ENCODE data around the gene MMS22L.

The MMS22L gene

DNA sequence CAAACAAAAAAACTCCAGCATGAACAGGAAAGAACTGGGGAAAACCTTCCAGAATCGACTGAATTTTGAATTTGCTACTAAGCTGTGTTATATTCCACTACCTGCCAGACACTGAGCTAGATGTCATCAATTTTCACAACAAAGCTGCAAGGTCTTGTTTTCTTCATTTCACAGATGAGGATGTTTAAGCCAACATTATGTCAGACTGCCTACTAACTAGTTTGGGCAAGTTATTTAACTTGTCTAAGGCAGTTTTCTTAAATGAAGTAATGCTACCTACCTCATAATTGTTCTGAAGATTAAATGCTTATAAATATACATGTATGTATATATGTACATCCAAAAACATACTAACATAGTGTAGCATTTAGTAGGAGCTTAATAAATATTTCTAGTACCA lies 144.4 kb downstream of the MMS22L start:
- no peak for DNase-seq

DNA sequence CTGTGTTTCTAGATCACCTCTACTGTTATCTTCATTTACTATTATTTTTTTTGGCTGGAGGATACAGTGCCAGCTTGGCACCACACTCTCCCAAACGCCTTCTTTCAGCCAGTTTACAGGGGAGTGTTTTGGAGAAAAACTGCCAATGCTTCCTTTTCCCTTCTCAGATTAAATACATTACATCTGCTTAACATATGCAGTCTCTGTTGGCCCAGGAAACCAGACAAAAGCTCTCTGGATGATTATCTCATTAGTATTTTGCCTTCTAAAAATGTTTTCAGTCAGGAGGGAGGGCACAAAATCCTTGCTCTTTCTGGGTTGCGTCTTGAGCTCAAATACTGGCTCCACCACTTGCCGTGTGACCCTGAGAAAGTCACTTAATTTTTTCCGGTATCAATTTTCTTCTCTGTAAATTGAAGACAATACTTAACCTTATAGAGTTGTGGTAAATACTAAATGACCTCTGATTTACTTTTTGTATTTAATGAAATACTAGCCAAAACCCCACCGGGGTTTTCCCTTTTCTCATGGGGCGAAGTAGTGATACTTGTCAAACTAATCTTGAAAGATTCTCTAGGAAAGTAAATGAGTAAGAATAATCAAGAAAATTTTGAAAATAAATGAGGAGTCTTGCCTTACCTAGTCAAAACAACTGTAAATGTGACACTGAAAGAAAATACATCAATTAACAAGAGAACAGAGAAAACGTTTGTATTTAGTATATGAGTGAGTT lies 146.2 kb downstream of the MMS22L start:
- no peak for DNase-seq

DNA sequence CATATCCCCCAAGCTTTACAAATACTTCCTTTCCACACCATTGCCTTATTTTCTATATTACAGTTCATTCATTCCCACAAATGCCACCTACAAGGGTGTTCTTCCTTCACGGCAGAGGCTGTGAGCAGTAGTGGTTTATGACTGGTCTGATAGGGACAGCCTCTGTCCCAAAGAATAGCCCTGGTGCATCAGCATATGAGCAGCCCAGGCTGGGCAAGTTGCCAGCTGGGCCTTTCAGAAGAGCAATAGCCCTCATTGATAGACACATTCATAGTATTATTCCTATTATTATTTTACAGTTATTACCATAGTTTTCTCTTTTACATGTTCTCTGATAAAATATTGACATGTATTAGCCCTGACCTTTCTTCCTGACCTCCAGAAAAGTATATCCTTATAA lies 149.9 kb downstream of the MMS22L start:
- DNase-seq, result no peak

GRCh38 chr6:97129106-97129505 lies 153.9 kb downstream of the MMS22L start:
- no peak for DNase-seq

DNA sequence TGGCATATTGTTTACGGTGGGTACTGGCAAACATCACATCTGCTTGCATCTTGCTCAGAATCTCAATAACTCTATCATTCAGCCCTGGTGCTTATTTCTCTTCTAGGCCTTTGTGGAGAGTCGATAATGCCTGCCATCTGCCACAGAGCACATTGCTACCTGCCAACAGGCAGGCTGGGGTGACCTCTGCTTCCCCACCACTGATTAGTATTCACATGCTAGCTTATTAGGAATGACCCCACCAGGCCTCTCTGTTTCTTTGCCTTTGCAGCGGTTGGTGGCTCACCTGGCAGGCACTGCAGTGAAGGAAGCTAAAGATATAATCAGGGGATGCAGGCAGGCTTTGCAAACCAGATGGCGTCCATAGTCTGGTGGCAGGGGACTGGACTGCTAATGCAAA lies 154.5 kb downstream of the MMS22L start:
- DNase-seq, result no peak

GRCh38 chr6:97123652-97124051 lies 159.4 kb downstream of the MMS22L start:
- DNase-seq, result no peak

DNA sequence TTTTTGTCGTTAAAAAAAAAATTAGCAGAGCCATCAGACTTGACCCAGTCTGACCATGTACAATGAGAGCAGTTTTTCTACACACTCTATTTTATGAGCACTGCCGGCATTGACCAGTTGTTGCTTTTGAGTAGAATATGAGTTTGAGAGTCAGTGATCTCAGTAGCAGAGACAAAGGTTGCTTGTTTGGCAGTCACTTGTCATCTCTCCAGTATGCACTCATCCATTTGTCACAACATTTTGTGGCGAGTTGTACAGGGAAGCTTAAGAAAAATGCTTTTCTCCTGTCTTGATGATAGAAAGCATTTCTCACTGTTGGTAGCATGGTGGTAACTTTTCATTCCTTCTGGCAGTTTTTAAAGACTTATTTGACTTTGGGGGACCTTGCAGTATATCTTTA lies 159.9 kb downstream of the MMS22L start:
- no peak for DNase-seq

DNA sequence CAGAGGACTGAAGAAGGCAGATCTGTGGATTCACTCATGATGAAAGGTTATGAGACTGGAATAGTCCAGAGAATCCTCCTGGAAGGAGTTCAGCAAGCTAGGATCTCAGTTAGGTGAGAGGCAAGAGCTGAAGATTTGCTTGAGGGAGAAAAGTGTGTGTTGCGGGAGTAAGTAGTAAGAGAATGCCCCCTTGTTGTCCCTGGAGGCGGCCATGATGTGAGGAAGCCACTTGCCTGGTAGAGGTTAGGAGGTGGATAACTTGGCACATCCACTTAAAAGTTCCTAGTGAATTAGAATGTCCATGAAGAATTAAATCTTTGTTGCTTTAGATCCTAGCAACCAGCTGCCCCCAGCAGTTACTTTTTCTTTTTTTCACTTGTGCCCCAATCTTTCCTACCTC lies 162.5 kb downstream of the MMS22L start:
- DNase-seq, result no peak

DNA sequence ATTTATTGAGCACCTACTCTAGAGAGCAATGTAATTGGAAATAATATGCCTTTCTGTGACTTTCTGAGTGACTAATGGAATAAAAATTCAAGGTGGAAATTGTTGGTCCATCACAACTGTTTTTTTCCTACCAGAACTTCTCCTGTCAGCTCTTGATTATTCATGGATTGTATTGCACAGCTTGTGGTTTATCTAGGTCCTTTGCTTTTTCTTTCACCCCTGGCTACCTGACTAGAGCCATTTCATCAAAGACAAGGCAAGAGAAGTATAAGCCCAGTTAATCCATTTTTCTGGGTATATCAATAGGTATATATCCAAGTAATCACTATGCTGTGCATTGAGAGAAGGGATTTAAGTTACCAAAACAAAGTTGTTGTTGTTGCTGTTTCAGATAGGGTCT lies 168.4 kb downstream of the MMS22L start:
- no peak for DNase-seq

- no peak for DNase-seq
Observed at GRCh38 chr6:97113170-97113569, 169.8 kb downstream of the MMS22L start.

GRCh38 chr6:97111243-97111642 lies 171.8 kb downstream of the MMS22L start:
- no peak for DNase-seq

- no peak for DNase-seq
Observed at GRCh38 chr6:97110626-97111025, 172.4 kb downstream of the MMS22L start.

- DNase-seq, result no peak
Observed at GRCh38 chr6:97110149-97110548, 172.9 kb downstream of the MMS22L start.

GRCh38 chr6:97109444-97109843 lies 173.6 kb downstream of the MMS22L start:
- no peak for DNase-seq

DNA sequence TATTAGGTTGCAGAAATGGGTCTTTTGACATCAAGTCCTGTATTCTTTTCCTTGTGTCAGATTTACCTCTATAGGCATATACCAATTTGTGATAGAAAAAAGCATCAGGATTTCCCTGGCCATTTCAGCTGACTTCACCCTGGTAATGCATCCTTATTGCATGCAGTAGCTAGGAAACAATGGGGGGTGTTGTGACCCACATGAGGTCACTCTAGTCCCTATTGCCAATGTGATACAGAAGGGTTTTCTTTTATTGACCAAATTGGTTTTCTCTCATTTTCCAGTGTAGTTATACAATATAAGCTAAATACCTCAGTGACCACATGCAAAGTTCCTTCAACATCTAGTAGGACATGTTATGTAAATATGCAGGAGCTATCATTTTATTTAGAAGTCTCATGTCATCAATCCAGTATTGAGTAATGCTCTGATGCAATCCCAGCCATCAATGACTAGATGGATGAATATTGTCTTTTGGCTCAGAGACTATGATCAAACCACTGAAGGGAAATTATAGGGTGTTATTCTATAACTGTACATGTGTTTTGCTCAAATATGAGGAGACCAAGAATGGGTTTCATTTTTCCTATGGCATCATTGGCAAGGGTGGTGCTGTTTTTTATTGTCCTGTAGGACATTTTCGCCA lies 180.7 kb downstream of the MMS22L start:
- no peak for DNase-seq

DNA sequence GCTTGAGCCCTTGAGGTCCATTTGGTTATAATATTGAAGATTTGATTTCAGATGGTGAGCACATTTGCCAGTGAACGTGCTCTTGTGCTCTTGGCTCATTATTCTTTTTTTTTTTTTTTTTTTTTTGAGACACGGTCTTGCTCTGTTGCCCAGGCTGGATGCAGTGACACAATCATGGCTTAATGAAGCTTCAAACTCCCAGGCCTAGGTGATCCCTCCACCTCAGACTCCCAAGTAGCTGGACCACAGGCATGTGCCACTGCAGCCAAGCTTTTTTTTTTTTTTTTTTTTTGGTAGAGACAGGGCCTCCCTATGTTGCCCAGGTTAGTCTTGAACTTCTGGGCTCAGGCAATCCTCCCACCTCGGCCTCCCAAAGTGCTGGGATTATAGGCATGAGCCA lies 182.3 kb downstream of the MMS22L start:
- DNase-seq, result no peak

GRCh38 chr6:97097068-97098047 lies 185.7 kb downstream of the MMS22L start:
- no peak for DNase-seq

DNA sequence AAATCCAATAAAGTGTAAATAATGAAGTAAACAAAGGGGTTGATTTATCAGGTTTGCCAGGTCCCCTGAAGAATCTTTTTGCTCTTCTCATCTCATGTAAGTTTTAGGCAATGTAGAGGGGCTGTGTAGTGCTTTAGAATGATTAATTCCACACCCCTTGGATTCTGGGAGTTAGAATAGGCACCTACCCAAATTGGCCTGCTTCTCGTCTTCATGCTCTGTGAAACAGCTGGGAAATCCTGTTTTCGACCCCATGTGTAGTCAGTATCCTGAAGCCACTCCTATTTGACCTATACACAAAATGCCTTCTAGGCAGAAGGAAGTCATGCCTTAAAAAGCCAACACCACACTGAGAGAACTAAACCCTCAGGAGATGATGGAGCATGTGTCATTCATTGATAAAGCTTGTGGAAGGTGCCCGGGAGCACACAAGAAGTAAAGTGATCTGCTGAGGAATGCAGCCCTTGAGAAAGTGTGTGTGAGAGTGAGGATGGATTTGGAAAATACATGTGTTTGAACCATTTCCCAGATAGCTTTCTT lies 187.6 kb downstream of the MMS22L start:
- no peak for DNase-seq

DNA sequence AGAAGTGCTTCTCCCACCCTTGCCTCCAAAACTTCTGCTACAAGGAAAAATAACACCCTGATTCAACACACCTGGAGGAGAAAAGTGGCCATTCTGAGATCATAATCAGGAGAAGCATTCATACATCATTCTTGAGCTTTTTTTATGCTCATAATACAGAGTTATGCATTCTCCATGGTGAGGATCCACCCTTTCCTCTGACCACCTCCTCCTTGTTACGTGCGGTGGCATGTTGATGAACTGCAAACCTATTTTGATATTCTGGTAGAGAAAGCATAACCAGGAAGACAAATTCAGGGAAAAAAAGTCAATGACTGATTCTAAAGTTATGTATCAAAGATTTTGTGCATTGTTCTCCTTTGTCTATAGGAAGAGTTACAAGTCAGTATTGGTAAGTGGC lies 188.6 kb downstream of the MMS22L start:
- DNase-seq, result no peak

- no peak for DNase-seq
Observed at GRCh38 chr6:97092673-97093305, 190.2 kb downstream of the MMS22L start.

Data from DMS 273 treated with DMSO at 0.1 percent for 48 hours (cell line).